ENCODE data around the gene ANO9.
"Not testable (repeated sequence)": the region's sequence is repeated elsewhere in the genome, so short reads cannot be mapped to it uniquely, and the experiment has no call there.

ANO9 gene

DNA sequence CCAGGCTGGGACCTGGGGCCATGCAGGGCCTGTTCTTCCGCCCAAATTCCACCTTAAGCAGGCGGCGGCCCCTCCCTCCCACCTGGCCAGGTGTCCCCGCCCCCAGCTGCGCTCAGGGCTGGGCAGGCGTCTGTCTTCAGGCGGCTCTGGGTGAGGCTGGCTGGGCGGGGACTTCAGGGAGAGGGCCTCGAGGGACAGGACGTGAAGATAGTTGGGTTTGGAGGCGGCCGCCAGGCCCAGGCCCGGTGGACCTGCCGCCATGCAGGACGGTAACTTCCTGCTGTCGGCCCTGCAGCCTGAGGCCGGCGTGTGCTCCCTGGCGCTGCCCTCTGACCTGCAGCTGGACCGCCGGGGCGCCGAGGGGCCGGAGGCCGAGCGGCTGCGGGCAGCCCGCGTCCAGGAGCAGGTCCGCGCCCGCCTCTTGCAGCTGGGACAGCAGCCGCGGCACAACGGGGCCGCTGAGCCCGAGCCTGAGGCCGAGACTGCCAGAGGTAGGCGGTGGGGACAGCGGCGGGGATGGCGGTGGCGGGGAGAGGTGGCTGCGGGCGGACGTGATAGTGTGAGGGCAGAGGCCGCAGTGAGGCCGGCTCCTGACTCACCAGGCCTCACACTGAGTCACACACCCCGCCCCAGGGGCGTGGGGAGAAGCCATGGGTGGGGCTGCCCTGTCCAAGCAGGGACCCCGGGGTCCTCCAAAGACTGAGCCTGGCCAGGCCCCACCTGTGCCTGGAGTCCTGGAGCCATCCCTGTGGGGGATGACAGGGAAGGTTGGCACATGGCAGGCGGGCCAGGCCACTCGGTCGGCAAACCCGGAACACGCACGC lies 47.6 kb downstream of the ANO9 start, which contains the start of gene PKP3:
Gene PKP3, plus strand, starts transcription at position 176 of the 824 bp plus-strand sequence. Its CDS starts 84 bp downstream, at position 260.
- Mint-ChIP-seq H3K36me3 (ENCODE audit: low read depth) (no peaks in the 10 kb centered on the region), H3K27ac (no peak within 1 kb of the TSS), H3K27me3 (ENCODE audit: low read depth) (peaks cover 5% of the 10 kb centered on the region), H3K4me3 (no peak within 1 kb of the TSS), H3K4me1 (ENCODE audit: low read depth) (peaks cover 5% of the 10 kb centered on the region), H3K9me3 (no peaks in the 10 kb centered on the region)
- no peak for DNase-seq (ENCODE audit: low spot score)

DNA sequence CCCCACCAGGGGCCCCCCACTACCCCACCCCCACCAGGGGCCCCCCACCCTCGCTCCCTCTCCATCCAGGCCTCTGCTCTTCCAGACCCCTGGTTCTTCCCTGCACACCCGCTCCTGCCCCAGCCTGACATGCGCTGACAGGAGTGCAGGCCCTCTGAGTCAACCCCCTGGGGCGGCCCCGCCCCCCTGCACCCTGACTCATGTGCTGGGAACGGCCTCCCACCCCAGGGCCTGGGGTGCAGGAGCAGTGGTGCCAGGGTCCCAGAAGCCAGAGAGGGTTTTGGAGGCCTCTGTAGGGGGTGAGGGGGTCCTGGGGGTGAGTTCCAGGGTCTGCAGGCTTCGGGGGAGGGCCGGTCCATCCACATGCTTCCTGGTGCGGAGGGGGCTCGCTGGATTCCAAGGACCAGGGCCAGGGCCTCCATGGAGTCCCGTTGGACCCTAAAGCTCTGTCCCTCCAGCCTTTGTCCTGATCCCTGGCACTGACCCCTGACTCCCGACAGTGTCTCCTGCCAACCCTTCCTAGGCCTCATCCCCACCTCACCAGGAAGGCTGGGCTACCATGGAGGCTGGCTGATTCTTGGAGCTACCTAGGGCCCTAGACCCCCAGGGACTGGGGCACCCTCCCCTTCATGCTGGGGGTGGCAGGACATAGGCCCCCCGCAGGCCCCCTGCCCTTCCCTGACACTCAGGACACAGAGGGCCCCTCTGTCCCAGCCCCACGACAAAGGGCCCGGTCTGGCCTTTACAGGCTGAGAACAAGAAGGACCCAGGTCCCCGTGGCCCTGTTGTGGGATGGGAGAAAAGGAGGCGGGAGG lies 48.4 kb downstream of the ANO9 start:
- no peak for DNase-seq (ENCODE audit: low spot score)

DNA sequence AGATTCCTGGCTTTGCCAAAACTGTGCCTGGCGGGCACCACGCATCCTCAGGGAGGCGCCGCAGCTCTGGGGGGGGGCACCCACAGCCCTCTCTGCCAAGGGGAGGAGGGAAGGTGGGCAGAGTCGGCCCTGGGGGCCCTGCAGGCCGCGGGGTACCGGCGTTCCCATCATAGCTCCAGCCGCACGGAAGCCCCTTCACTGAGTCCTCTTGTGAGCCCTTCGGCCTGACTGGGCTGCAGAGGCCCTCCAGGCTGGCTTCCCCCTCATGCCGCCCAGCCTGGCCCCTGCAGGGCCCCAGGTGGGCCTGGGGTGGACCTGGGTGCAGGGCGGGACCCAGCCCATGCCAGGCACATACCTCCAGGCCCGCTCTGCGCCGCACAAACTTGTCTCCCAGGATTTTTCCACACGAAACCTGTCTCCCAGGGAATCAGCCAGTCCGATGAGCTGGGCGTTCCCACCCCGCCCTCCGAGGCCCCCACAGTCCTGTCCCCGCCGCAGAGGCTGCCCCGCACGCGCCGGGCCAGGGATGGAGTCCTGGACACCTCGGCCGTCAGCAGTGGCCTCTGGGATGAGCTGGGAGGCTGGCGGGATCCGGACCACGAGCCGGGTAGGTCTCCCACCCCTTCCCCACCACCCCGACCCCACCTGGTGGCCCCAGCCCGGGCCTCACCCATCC lies 49.6 kb downstream of the ANO9 start:
- Mint-ChIP-seq H3K4me1 (ENCODE audit: low read depth) (no peaks in the 10 kb centered on the region), H3K27ac (no peak overlapping the region), H3K27me3 (ENCODE audit: low read depth) (peaks cover 13% of the 10 kb centered on the region), H3K36me3 (ENCODE audit: low read depth) (no peaks in the 10 kb centered on the region), H3K9me3 (peaks cover under 1% of the 10 kb centered on the region), H3K4me3 (no peak overlapping the region)
- no peak for DNase-seq (ENCODE audit: low spot score)

More for the DNA sequence above, 48.4 kb downstream of the ANO9 start:
- Mint-ChIP-seq H3K27ac (no peak overlapping the region), H3K4me1 (ENCODE audit: low read depth) (peaks cover 3% of the 10 kb centered on the region), H3K4me3 (no peak overlapping the region), H3K27me3 (ENCODE audit: low read depth) (peaks cover 4% of the 10 kb centered on the region), H3K9me3 (no peaks in the 10 kb centered on the region), H3K36me3 (ENCODE audit: low read depth) (no peaks in the 10 kb centered on the region)

DNA sequence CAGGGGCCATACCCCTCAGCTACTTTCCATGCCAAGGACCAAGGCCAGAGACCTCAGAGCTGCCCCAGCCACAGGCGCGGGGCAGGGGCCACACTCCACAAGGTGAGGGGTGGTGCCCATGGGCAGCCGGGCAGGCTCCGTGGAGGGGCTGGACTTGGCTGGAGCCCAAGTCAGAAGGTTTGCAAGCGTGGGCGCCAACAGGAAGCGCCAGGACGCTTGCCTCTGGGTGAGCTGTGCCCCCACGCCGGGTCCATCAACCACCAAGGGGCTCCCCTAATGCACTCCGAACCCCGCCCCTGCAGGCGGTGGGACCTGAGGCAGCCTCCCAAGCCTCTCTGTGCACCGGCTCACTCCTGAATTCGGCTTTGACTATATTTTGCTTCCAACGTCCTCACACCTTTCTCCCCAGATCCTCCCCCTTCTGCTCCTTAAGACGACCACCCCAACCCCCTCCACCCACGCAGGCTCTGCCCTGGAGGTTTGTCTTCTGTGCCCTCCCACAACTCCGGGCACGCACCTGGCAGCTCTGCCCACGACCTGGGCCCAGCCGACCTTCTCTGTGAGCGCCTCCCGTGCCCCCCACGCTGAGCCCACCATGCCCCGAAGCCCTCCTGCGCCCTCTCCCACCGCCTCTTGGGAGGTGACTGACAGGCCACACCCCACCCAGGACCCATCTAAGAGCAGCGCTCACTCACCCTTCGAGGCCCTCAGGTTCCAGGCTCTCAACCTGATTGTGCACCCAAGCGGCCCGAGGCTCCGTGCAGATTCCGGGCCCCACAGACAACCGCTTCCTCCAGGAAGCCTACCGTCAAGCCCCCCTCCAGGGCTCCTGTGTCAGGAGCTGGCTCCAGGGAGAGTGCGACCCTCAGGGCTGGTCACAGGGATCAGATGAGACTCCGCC lies 50.4 kb downstream of the ANO9 start:
- DNase-seq (ENCODE audit: low spot score): no peak
- no peak overlapping the region for H3K27ac Mint-ChIP-seq
- H3K27me3 Mint-ChIP-seq (ENCODE audit: low read depth): peaks cover 15% of the 10 kb centered on the region
- H3K9me3 Mint-ChIP-seq: peaks cover 8% of the 10 kb centered on the region
- H3K4me3 Mint-ChIP-seq: no peak overlapping the region
- no peaks in the 10 kb centered on the region for H3K4me1 Mint-ChIP-seq (ENCODE audit: low read depth)
- no peaks in the 10 kb centered on the region for H3K36me3 Mint-ChIP-seq (ENCODE audit: low read depth)

DNA sequence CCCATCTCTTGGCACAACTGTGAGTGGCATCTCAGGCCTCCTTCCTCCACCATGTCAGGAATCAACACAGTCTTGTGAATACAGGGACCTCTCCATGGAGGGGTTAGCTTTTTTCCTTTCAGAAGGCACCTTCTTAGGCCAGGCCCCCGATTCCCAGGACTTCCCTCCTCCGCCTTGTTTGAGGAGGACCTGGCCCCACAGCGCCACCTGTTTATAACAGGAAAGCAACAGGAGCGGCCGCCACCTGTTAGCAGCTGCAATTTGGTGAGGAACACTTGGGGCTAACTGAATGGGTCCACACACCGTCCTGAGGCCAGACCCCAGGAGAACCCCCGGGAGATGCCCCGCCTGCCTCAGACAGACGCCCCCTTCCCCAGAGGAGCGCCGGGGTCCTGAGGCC lies 51.6 kb downstream of the ANO9 start:
- no peak overlapping the region for H3K27ac Mint-ChIP-seq
- no peaks in the 10 kb centered on the region for H3K4me1 Mint-ChIP-seq (ENCODE audit: low read depth)
- peaks cover 15% of the 10 kb centered on the region for H3K27me3 Mint-ChIP-seq (ENCODE audit: low read depth)
- H3K4me3 Mint-ChIP-seq: no peak overlapping the region
- peaks cover 8% of the 10 kb centered on the region for H3K9me3 Mint-ChIP-seq
- H3K36me3 Mint-ChIP-seq (ENCODE audit: low read depth): no peaks in the 10 kb centered on the region
- DNase-seq (ENCODE audit: low spot score): no peak

DNA sequence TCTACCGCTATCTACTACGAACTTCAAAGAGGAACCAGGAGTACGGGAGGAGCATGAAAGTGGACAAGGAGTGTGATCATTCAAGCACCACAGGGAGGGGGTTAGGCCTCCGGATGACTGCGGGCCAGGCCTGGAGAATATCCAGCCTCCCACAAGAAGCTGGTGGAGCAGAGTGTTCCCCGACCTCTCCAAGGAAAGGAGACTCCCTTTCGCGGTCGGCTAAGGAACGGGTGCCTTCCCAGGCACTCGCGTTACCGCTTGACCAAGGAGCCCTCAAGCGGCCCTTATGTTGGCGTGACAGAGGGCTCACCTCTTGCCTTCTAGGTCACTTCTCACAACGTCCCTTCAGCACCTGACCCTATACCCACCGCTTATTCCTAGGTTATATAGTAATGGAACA lies 52.4 kb downstream of the ANO9 start:
- H3K4me1 Mint-ChIP-seq (ENCODE audit: low read depth); H3K9me3 Mint-ChIP-seq; H3K4me3 Mint-ChIP-seq; H3K27ac Mint-ChIP-seq; H3K36me3 Mint-ChIP-seq (ENCODE audit: low read depth); DNase-seq (ENCODE audit: low spot score): not testable (repeated sequence)
- peaks cover 15% of the 10 kb centered on the region for H3K27me3 Mint-ChIP-seq (ENCODE audit: low read depth)

DNA sequence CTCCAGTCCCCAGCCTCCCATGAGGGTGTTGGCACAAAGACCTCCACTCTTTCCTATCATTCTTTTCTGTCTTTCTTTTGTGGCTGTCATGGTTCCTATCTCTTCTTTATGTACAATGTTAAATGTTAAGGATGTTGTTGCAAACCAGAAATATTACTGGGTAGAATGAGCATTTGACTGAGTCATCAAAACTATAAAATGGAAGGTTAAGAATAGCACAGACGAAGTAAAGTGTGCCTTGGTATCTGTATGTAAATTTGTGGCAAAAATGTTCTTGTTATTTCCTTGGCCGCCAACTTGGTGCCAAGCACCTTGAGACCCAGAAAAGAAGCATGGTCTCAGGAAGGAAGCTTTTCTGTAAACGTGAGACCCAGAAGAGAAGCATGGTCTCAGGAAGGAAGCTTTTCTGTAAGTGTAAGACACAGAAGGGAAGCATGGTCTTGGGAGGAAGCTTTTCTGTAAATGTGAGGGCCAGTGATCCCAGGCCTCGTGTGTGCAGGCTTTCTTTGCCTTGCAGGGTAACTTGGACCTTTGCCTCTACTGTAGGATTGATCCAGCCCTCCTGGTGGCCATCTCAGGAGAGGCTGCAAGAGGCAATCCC lies 54.5 kb downstream of the ANO9 start:
- no peaks in the 10 kb centered on the region for H3K36me3 Mint-ChIP-seq (ENCODE audit: low read depth)
- H3K27ac Mint-ChIP-seq: no peak overlapping the region
- no peak overlapping the region for H3K4me3 Mint-ChIP-seq
- H3K4me1 Mint-ChIP-seq (ENCODE audit: low read depth): peaks cover under 1% of the 10 kb centered on the region
- peaks cover 8% of the 10 kb centered on the region for H3K9me3 Mint-ChIP-seq
- DNase-seq (ENCODE audit: low spot score): no peak
- H3K27me3 Mint-ChIP-seq (ENCODE audit: low read depth): peaks cover 15% of the 10 kb centered on the region

DNA sequence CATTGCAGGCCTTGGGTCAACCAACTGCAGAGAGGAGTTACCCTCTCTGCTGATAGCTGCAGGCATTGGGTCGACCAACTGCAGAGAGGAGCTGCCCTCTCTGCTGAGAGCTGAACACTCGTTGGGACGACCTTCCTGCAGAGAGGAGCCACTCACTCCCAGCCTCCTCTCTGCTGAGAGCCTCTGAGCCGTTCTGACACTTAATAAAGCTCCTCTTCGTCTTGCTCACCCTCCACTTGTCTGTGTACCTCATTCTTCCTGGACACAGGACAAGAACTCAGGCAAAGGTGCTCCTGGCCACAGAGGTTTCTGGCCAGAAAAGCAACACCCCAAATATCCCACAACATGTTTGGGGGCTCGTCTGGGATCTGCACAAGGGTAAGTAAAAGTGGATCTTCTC lies 55.3 kb downstream of the ANO9 start:
- Mint-ChIP-seq H3K4me1 (ENCODE audit: low read depth) (peaks cover 4% of the 10 kb centered on the region), H3K27me3 (ENCODE audit: low read depth) (peaks cover 15% of the 10 kb centered on the region), H3K9me3 (peaks cover 8% of the 10 kb centered on the region), H3K36me3 (ENCODE audit: low read depth) (no peaks in the 10 kb centered on the region), H3K4me3 (no peak overlapping the region), H3K27ac (no peak overlapping the region)
- DNase-seq (ENCODE audit: low spot score): no peak

DNA sequence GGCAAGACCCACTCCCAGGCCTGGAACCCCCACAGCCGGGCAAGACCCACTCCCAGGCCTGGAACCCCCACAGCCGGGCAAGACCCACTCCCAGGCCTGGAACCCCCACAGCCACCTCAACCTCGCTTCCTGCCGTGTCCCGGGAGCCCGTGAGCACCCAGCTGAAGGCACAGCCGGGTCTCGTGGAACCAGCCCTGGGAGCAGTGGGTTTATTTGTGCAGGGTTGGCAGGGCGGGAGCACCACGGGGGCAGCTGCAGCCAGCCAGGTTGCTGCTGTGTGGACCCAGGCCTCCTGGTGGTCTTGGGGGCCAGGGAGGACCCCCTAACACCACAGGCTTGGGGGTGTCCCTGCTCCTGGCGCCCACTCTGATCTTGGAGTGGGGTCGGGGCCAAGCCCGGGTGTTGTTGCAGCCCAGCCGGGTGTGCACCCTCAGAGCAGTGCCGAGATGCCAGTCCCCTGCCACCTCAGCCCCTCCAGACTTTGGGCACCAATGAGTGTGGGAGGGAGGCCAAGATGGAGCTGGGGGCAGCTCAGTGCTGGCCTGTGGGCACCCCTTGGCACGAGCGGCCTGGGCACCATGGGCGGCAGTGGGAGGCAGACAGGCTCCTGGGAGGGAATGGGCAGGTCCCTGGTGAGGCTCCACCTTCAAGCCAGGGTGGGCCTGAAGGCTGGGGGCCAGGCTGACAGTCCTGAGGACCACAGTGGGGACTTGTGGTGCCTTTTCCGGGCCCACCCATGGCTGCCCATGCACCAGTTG lies 56.0 kb downstream of the ANO9 start:
- Mint-ChIP-seq H3K36me3 (ENCODE audit: low read depth) (no peaks in the 10 kb centered on the region), H3K4me1 (ENCODE audit: low read depth) (peaks cover 4% of the 10 kb centered on the region), H3K4me3 (no peak overlapping the region), H3K27ac (no peak overlapping the region), H3K27me3 (ENCODE audit: low read depth) (peaks cover 15% of the 10 kb centered on the region), H3K9me3 (peaks cover 8% of the 10 kb centered on the region)
- DNase-seq (ENCODE audit: low spot score): no peak

DNA sequence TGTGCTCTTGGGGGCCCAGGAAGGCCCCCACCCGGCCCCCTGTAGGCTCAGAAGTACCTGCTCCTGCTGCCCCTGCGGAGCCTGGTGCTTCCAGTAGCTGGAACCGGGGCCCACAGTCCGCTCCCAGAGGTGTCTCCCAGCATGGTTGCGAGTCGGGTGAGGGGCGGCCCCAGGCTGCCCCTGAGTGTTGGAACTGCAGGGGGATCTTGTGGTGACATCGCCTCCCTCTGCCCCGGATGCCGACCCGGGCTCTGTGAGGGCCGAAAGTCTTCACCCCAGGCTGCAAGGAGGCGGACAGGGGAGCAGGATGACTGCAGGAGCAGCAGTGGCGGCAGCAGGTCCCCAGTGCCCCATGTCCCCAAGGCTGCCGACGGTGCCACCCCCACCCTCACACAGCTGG lies 57.3 kb downstream of the ANO9 start:
- peaks cover 4% of the 10 kb centered on the region for H3K4me1 Mint-ChIP-seq (ENCODE audit: low read depth)
- no peak overlapping the region for H3K27ac Mint-ChIP-seq
- peaks cover 12% of the 10 kb centered on the region for H3K27me3 Mint-ChIP-seq (ENCODE audit: low read depth)
- H3K36me3 Mint-ChIP-seq (ENCODE audit: low read depth): no peaks in the 10 kb centered on the region
- DNase-seq (ENCODE audit: low spot score): no peak
- H3K4me3 Mint-ChIP-seq: no peak overlapping the region
- H3K9me3 Mint-ChIP-seq: peaks cover 8% of the 10 kb centered on the region

DNA sequence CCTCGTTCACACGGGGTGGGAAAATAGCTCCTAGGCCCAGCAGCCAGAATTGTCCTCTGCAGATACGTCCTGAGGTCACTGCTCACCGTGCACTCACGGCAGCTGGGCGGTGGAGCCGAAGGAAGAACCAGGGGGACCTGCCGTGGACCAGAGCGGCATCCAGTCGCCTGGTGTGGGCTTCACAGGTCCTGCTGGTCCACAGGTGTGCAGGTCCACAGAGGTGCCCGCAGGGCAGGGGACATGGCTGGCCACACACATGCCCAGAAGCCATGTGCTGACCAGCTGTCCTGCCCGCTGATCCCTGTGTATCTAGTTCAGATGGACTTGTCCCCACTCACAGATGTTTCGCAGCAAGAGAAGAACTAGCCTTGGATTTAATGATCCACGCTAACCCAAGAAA lies 58.4 kb downstream of the ANO9 start:
- Mint-ChIP-seq H3K4me3 (no peak overlapping the region), H3K9me3 (peaks cover 8% of the 10 kb centered on the region), H3K27me3 (ENCODE audit: low read depth) (peaks cover 11% of the 10 kb centered on the region), H3K36me3 (ENCODE audit: low read depth) (no peaks in the 10 kb centered on the region), H3K27ac (no peak overlapping the region), H3K4me1 (ENCODE audit: low read depth) (peaks cover 4% of the 10 kb centered on the region)
- DNase-seq (ENCODE audit: low spot score): no peak

DNA sequence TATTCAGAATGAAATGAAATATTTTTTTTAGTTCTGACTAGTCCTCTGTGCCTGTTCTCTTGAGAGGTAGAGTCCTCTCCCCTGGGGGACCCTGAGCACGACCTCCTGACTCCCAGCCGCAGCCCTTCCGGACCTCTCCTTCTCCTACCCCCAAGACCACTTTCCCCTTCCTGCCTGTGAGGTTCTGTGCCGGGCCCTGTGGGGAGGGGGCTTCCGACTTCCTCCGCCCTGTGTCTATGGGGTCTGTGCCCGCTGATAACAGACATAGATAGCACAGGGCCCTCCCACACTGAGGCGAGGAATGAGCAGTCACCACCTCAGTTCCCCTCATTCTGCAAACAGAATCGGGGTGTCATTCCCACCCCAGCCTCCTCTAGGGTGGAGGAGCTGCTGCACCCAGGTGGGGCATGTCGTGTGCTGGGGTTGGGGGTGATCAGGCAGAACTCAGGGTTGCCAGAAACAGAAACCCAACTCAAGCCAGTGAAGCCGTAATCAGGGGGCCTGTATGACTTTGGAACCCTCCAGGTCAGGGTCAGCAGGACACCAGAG lies 59.7 kb downstream of the ANO9 start:
- H3K27me3 Mint-ChIP-seq (ENCODE audit: low read depth): peaks cover 4% of the 10 kb centered on the region
- H3K4me1 Mint-ChIP-seq (ENCODE audit: low read depth): peaks cover 4% of the 10 kb centered on the region
- DNase-seq (ENCODE audit: low spot score): no peak
- H3K27ac Mint-ChIP-seq: no peak overlapping the region
- H3K36me3 Mint-ChIP-seq (ENCODE audit: low read depth): no peaks in the 10 kb centered on the region
- no peak overlapping the region for H3K4me3 Mint-ChIP-seq
- H3K9me3 Mint-ChIP-seq: peaks cover 6% of the 10 kb centered on the region

All from T-helper 2 cell treated with Interferon-gamma antibody and Interleukin-4, amounts not matched to agents 5 μg/mL and 100 μg/mL, for 36 hours (primary cell).